Astrocyte of the cerebellum (primary cell): Measurements from ENCODE around the gene AMPD1.

Experiments
- DNase-seq: peaks from one replicate; pipeline ENCODE4 v3.0.0-alpha.2; 2011; ENCODE audit warnings: low read depth
- H3K4me3 ChIP-seq: 2 replicates; pipeline ENCODE4 v1.5.1; 2011; ENCODE audit warnings: mild to moderate bottlenecking, low read depth, low read length, moderate library complexity
- CTCF ChIP-seq: IDR thresholded peaks from 2 replicates; pipeline ENCODE4 v1.5.1; 2012; ENCODE audit warnings: low read length, low read depth, moderate library complexity, mild to moderate bottlenecking; ENCODE audit errors: missing control alignments
- in situ Hi-C: cut with HindIII; loops from 2 replicates; pipeline ENCODE4 v1.10.0; 2017; ENCODE audit warnings: low sequenced_read_pairs

AMPD1 gene

GRCh38 chr1:114695430-114696058 lies at the start of gene AMPD1:
Gene AMPD1, minus strand, starts transcription at chr1:114695546. Its CDS starts 75 bp downstream, at chr1:114695471.
- TF ChIP-seq CTCF = no peak
- in situ Hi-C loops = no loop called here
- DNase-seq = no peak

GRCh38 chr1:114741963-114742746 lies 46.8 kb upstream of the AMPD1 start:
- H3K4me3 ChIP-seq = no peak overlapping the region
- in situ Hi-C loops = no loop called here
- DNase-seq = no peak
- no peak for TF ChIP-seq CTCF

More at GRCh38 chr1:114695430-114696058, at the start of gene AMPD1:
- no peak within 1 kb of the TSS for H3K4me3 ChIP-seq

GRCh38 chr1:114740331-114740730 lies 45.0 kb upstream of the AMPD1 start:
- no peak for DNase-seq
- in situ Hi-C loops = no loop called here
- no peak for TF ChIP-seq CTCF
- H3K4me3 ChIP-seq = no peak overlapping the region

- TF ChIP-seq CTCF = no peak
- in situ Hi-C loops = no loop called here
- DNase-seq = no peak
- no peak overlapping the region for H3K4me3 ChIP-seq
Measured at GRCh38 chr1:114737314-114737849, 42.0 kb upstream of the AMPD1 start.

GRCh38 chr1:114735479-114735878 lies 40.1 kb upstream of the AMPD1 start:
- H3K4me3 ChIP-seq = no peak overlapping the region
- TF ChIP-seq CTCF = no peak
- DNase-seq = no peak
- in situ Hi-C loops = no loop called here

- H3K4me3 ChIP-seq = no peak overlapping the region
- no peak for TF ChIP-seq CTCF
- no peak for DNase-seq
- in situ Hi-C loops = no loop called here
Measured at GRCh38 chr1:114729782-114730181, 34.4 kb upstream of the AMPD1 start.
